GM18868 (cell line): ENCODE results near the gene PAX5.
"Not testable (repeated sequence)": the region's sequence is repeated elsewhere in the genome, so short reads cannot be mapped to it uniquely, and the experiment has no call there.

Experiments
- ATAC-seq: cut with Tn5 transposase; IDR thresholded peaks from one replicate; pipeline ENCODE4 v1.9.1; 2021; ENCODE audit warnings: mild to moderate bottlenecking, moderate library complexity; ENCODE audit not compliant: unreplicated experiment

The PAX5 gene

DNA sequence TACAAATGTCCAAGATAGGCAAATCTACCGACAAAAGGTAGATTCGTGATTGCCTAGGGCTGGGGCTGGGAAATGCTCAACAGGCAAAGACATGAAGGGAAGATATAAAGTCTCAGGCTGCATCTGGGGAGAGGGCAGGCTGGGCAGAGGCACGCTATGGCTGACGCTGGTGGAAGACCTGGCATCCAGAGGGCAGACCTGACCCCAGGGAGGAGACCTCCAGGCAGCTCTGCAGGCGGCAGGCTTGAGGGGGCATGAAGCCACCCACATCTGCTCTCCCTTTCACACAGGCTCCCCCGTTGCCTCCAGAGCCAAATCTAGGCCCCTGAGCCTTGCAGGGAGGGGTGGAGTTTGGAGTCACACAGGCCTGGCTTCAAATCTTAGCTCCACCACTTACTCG is 145.5 kb downstream of the PAX5 start:
- no peak for ATAC-seq

DNA sequence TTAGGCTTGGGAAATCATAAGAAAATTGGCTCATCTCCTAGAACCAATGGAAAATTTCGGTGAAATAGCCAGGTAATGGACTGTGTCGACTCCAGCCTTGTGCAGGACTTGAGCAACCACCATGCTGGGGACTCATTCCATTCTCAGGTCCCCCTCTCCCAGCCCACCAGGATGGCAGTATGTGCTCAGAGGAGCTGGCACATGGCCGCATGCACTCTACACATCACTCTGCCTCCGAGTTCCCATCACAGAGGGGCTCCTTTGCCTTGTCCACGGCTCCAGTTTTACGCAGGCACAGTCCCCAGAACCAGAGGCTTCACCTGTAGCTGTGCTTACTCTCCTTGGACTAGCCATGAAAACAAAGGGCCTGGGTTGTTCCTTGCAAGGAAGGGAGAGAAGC is 149.3 kb downstream of the PAX5 start:
- ATAC-seq = no peak

DNA sequence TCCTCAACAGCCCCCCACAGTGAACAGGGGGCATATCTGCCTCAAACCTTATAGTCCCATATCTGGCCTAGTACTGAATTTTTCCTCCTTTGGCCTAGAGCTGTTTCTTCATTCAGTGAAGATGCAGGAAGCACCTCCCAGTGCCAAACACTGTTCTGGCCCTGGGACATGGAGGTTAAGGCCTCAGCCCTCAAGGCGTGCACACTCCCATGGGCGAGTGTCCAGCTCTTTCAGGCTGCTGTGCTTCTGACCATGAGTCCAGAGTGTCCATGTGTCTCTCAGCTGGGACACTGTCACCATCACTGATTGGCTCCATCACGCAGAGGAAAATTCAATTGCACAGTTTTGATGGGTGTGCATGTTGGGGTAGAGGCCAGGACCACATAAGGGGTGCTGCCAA is 151.5 kb downstream of the PAX5 start:
- ATAC-seq = no peak

DNA sequence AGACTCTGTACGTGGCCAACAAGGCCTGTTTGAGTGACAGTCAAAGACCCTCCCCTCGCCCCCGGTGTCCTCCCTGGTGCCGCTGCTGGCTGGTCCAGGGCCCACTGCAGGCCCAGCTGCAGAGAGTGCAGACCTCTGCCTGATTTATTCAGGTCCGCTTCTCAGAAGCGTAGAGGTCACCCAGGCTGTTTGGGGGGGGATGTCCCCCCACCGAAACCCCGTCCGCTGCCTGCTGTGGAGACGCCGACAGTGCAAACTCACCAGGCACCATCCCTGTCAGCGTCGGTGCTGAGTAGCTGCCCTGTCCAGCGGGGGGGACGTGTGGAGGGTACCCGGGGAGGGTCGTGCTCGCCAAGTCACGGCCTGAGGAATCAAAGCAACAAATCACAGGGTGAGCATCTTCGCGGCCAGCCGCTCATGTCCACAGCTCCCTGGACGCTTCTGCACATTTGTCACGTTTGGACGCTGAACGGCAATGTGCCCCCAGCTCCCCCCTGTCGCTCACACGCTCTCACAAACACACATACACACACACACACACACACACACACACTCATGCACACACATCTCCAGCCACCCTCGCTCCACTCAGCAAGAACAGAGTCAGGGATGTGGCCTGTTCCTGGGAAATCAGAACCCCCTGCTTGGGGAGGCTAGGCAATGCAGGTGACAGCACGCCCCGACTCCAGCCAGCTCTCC is 152.2 kb downstream of the PAX5 start:
- no peak for ATAC-seq

DNA sequence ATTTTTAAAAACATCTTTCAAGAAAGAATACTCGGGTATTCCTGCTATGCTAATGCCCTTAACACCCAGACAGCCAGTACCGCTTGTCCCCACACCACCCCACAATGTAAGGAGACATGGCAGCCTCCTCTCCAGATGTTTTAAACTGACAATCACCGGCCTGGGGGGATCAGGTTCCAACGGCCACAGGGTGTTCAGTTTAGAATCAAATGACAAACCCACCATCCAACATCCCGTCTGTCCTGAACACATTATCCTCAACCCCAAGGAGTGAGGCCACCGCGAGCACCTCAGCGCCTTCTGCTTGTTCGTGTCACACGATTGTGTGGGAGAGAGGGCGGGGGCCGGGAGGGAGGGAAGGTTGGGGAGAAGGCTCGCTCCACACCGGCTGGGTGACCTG is 152.8 kb downstream of the PAX5 start:
- ATAC-seq = no peak

DNA sequence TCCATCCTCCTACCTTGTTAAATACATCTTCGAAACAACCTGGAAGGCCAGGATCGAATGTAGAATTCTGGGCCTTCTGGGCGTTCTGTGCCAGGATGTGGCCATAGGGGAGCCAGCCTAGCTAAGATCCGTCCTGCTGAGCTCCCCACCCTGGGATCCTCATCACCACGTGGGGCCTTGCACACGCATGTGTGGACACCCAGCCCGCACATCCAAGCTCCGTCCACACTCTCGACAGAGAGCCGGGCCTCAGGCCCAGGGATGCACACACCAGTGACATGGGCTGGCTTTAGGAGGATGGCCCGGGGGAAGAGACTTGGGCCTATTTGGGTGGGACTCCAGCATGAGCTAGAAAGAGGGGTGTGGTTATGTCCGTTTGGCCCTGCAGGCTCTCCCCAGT is 154.0 kb downstream of the PAX5 start:
- ATAC-seq = no peak

DNA sequence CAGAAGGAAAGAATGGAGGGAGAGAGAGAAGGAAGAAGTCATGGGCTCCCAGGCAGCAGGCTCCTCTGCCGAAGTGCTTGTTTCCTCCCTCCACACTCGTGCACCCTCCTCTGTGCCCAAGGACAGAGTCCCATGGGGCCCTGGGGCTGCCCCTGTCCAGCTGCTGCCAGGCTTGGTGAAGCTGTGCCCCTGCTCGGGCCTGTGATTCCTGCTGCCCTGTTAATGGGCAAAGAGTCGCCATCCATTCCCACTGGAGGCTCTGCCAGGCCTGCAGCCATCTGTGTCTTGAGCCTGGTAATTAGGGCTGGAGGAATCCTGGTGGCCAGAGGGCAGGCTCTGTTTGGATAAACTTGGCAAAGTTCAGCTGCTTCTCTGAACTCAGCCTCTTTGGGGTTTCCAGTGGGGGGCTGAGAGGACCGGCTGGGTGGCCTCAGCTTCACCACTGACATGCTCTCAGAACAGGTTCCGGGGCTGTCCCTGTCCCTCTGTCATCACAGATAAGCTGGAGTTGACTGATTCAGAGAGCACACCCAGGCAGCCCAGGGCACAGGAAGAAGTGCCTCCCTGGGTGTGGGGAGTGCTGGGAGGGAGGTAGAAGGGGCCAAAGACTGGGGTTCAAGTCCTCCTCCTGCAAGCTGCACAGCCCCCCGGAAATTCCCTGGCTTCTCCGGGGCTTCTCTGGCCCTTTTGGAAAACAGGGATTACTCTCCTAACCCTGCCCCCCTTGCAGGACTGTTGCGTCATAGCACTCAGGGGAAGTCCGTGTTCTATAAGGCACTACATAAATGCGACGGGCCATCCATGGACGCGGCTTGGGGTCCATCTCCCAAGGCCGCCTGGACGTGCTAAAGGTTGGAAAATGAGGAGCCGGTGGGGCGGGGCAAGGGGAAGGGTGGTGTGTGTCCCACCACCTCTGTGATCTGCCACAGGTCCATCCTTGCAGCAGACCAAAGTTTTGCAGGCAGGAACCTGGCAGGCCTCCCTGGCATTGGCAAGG is 154.8 kb downstream of the PAX5 start:
- ATAC-seq = peak; percentile 80

DNA sequence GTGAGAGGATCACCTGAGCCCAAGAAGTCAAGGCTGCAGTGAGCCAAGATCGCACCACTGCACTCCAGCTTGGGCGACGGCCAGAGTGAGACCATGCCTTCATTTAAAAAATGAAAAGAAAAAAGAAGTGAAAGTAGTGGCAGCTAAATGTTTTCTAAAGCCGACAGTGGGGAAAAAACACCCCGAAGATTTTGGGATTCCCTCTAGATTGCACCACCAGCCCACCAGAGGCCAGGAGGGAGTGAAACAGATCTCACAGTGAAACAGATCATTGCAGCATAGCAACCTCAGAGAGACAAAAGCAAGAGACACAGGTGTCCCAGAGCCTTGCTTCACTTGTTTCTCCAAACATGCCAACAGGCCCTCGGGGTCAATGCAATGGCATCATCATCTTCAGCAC is 156.8 kb downstream of the PAX5 start:
- ATAC-seq = peak; percentile 57

DNA sequence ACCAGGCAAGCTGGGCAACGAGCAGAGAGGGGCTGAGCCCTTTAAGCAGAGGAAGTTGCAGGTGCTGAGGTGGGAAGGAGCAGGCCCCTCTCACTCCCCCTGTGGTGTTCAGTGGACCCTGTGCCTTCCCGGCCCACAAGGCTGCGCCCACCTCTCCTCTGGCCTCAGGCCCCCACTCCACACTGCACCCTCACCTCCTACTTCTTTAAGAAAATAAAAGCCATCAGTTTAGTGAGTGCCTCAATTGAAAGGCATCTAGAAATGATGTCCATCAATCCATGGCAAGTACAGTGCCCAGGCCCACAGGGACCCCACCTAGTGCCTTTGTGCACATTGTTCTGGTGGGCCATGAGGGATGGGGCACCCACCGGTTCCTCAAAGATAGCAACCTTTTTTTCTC is 158.0 kb downstream of the PAX5 start:
- no peak for ATAC-seq

DNA sequence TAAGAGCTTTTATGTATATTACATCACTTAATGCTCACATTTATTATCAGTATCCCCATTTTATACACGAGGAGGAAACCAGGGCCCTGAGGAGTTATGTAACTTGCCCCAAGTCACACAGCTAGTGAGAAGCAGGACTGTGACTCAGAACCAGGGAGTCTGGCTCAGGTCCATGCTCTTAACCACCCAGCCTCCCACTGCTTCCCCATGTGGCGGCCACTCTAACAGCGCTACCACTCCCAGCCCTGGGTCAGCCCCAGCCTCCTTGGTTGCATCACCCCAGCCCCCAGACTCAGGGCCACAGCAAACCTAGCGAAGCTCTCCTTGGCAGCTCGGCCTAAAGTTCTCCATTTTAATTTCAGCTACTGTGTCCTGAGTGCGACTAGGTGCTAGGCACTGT is 159.1 kb downstream of the PAX5 start:
- no peak for ATAC-seq

DNA sequence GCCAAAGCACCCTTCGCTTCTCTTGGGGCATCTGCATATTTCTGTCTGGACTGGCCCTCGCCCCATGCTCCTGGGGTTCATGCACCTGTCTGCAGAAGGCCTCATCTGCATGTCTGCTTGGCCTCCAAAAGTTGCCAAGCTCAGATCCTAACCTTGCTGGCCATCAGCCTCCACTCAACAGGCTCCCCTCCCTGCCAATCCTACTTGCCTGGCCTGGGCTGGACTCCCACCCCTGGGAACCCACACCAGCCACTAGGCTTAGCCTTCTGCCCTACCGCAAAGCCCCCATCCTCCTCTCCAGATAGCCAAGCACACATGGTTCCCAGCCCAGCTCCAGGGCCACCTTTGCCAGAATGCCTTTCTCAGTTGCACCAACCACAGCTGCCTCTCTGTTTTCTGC is 159.8 kb downstream of the PAX5 start:
- no peak for ATAC-seq

DNA sequence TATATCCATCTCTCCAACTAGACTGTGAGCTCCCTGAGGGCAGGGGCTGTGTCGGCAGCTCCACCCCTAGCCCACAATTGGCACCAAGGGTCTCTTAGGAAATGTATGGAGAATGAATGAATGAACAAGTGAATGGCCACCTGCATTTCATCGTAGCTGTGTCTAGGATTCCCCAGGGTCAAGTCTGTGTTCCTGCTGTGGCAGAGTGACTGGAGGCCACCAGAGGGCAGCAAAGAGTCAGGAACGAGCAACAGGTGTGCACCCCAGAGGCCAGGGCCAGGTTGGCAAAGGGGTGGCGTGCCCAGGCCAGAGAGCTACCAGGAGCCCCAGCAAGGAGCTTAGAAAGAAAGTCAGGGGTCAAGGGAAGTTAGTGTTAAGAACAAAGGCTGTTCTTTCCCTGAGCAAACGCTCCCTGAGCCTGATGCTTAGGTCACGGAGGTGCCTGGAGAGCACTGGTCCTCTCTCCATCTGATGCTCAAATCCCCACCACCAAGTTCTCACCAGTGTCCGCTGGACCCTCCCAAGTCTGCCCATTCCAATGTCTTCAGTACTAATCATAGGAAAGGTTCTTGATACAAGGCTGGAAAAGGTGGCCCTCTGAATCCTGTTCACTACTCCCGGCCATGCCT is 160.7 kb downstream of the PAX5 start:
- ATAC-seq = peak; percentile 47

DNA sequence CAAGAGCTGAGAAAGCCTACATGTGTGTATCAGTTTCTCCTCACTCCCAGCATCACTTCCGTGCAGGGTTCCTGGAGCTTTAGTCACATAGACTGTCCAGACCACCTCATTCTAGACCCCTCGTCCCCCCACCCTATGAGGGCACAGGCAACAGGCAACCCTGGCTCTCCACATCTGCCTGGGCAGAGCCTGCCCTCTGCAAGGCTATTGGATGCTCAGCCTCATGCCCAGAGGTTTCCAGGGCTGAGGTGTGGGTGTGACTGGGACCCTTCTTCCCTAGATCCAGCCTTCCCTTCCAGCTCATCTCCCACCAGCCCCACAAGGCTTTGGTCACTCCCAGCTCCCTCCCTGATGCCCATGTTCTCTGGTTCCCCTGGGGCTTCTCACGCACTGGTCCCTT is 161.4 kb downstream of the PAX5 start:
- ATAC-seq = no peak

DNA sequence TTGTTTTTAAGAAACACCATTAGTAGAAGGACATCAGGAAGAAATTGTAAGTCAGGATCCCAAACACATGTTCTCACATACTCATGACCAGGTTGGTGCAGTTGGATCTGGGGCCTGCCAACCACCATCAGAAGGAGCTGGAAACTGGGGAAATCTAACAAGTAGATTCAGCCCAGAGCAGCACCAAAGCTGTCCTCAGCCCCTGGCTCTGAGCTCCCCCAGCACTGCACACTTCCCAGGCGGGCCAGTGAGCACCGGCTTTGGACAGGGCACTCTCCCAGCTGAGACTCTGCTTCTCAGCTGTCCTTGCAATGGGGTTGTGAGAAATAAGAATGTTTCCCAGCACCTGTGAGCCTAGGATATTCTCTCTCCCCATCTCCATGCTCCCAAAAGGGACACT is 162.5 kb downstream of the PAX5 start:
- no peak for ATAC-seq

DNA sequence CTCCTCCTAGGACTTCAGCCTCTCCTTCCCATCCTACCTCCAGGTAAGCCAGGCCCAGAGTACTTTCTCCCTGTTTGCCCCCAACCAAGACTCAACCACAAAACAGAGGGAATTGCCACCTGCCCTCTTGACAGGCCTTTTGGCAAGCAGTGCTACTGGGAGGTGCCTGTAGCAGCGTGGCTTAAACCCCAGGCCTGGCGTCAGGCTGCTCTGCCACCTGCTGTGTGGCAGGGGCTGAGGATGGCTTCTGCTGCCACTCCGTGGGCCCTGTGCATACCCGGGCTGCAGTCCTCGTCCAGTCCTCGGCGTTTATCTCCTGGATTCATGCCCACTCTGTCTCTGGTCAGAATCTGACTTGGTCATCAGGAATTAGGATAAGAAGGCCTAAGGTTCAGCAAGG is 163.1 kb downstream of the PAX5 start:
- ATAC-seq = no peak

DNA sequence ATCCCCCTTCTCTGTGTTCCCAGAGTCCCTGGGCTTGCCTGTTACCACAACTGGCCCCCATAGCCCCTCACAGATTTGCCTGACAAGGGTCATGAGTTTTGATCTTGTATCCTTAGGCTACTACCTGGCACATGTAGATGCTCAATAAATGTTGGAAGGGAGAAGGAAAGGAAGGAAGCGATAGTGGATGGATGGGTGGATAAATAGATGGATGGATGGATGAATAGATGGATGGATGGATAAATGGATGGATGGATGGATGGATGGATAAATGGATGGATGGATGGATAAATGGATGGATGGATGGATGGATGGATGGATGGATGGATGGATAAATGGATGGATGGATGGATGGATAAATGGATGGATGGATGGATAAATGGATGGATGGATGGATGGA is 164.5 kb downstream of the PAX5 start:
- ATAC-seq = not testable (repeated sequence)

DNA sequence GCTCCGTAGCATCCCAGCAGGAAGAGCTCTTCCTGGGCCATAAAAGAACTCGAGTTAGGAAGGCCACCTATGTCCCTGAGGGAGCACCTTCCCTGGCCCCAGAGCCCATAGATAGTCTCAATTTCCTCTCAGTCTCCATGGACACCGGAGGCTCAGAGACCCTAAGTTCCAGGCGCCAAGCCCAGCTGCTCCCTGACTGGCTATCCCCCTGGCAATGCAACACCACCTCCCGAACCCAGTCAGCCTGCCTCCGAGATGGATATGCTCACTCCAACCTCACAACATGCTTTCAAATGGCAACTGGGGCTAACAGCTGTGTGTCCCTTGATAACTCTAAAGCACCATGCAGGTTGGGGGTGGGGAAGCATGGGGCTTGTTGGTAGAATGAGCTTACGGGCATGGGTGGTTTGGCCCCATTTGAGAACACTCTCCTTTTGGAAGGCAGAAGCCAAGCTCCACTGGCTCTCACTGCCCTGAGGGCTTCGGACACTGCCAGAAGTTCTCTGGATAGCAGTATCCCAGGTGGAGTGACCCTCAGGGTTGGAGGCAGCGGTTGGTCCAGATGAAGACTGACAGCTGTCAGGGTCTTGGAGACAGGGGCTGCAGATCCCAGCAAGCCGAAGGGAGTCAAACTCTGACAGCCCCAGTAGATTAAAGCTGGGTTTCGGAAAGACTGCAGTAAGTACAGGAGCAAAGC is 165.3 kb downstream of the PAX5 start:
- no peak for ATAC-seq

DNA sequence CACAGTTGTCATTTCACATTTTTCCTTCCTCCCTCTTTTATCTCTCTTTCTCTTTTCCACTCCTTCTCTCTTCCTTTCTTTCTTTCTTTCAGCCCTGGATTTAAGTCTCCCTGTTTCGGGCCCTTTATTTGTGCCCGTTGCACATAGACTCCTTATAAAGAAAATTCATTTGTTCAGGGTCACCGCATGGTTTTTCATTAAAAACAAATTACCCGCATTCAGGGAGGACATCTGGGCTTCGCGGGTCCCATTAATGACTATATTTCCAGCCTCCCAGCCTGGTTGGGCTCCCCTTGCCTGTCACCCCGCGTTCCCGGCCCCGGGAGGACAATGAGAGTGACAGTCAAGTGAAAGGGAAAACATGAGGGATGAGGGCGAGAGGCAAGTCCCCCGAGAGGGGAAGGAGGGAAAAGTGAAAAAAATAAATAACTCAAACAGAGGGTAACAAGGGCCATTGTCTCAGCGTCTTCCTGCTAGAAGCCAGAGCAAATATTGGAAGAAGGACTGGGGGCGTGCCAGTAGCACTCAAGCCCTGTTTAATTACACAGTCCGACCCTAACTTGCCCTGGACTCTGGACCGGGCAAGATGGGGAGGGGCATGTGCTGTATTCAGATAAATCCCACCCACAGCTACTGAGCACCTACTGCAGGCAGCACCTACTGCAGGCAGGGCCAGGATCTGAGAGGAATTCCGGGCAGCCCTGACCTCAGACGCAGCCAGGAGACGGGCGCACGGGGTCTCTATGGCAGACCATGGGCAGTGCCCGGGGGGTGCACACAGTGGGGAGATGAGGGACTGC is 166.2 kb downstream of the PAX5 start:
- ATAC-seq = no peak

DNA sequence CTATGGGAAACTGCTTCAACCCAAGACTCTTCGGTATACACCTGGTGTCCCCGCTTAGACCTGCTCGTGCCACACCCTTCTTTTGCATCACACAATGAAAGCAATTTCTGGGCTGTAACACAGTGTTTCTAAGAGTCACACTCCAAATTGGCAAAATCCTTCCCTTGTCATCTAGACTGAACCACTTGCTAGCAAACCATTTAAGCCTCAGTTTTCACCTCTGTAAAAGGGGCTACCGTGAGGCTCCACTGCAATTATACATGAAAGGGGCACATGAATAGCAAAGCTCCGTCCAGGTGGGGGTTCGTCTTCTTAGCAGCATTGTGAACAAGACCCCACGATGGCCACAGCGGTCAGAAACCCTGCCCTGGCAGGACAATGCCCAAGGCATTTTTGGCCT is 166.8 kb downstream of the PAX5 start:
- ATAC-seq = no peak

DNA sequence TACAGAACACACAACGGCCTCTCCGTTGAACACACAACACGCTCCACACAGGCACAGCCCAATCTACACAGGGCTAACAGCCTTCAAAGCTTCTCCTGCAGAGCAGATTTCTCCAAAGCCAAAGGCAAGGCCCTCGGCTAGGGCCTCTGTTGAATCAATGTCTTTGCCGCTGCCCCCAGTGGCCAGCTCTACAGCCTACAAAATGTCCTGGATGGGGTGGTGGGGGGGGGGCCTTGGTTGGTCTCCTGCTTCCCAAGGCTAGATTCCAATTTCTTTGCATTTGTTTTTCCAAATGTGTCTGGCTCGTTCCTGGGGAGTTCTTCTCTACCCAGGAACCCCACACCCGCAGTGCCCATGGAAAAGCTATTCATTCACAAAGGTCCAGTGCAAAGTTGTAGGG is 167.2 kb downstream of the PAX5 start:
- ATAC-seq = no peak
